ENCODE data around the gene PLIN3. TPM values are rescaled to one million over a fixed set of nuclear protein-coding genes. Genes with fewer than 3 reads are reported as not detected.
"Not testable (repeated sequence)": the region's sequence is repeated elsewhere in the genome, so short reads cannot be mapped to it uniquely, and the experiment has no call there.

Gene PLIN3
- total and polyA plus RNA-seq, 2 of the 4 experiments (the other 2 are of a cell fraction): 147 to 246 TPM

- no peak for TF ChIP-seq FOS (IDR thresholded peaks at IDR 0.05; ENCODE audit: low read depth, low read length)
Measured at GRCh38 chr19:4889034-4889815, 21.8 kb upstream of the PLIN3 start (continued).

GRCh38 chr19:4887803-4888202, 20.3 kb upstream of the PLIN3 start:
- no CpG with 5 or more reads among the region's 6 CpGs for WGBS, 2 experiments (ENCODE audit: extremely low coverage in 2 of 2, insufficient read length in 1 of 2)
- H3K9ac ChIP-seq (ENCODE audit: low read depth, low read length); H3K27me3 ChIP-seq (ENCODE audit: control insufficient read depth, insufficient read depth, low read length); H3K27ac ChIP-seq (ENCODE audit: insufficient read depth, low read length); in situ Hi-C loops (cut with MboI; ENCODE audit: low sequenced_read_pairs); BruUV-seq (replicated peaks); H2BK120ac ChIP-seq (ENCODE audit: low read depth, low read length); dilution Hi-C loops (cut with HindIII; ENCODE audit: low sequenced_read_pairs, unreplicated experiment); H3K4me1 ChIP-seq (ENCODE audit: control insufficient read depth, insufficient read depth, low read length); H3K4me2 ChIP-seq (ENCODE audit: low read depth, low read length); H2BK20ac ChIP-seq (ENCODE audit: low read depth, low read length); H4K91ac ChIP-seq (ENCODE audit: insufficient read depth, low read depth, low read length); H2BK15ac ChIP-seq (ENCODE audit: low read depth, low read length); H3K4me3 ChIP-seq (ENCODE audit: insufficient read depth, low read depth, low read length); H3K23ac ChIP-seq (ENCODE audit: low read depth, low read length); H3K36me3 ChIP-seq (ENCODE audit: control insufficient read depth, insufficient read depth, low read length); H3K14ac ChIP-seq (replicated peaks; ENCODE audit: low read depth, low read length); H3K4ac ChIP-seq (ENCODE audit: low read depth, low read length); H2AK9ac ChIP-seq (replicated peaks; ENCODE audit: low read depth, low read length, poor library complexity); DNase-seq; H4K8ac ChIP-seq (ENCODE audit: low read depth in 2 of 2, low read length in 2 of 2); H3K9me1 ChIP-seq (ENCODE audit: insufficient read depth, low read length); H2BK5ac ChIP-seq (ENCODE audit: low read depth, low read length, poor library complexity, severe bottlenecking); H2AFZ ChIP-seq (replicated peaks; ENCODE audit: low read length, poor library complexity); POLR2A ChIA-PET (ENCODE audit: unreplicated experiment); H4K20me1 ChIP-seq (ENCODE audit: insufficient read depth, low read length); H3K9me3 ChIP-seq (ENCODE audit: control insufficient read depth, insufficient read depth, low read length); H2AK5ac ChIP-seq (ENCODE audit: low read depth, low read length); H3K18ac ChIP-seq (ENCODE audit: low read depth, low read length); H3K56ac ChIP-seq (ENCODE audit: extremely low read depth, insufficient read depth, low read length); intact Hi-C loops (cut with micrococcal nuclease); CTCF ChIA-PET; ATAC-seq (ENCODE audit: low read depth); H4K5ac ChIP-seq (ENCODE audit: low read depth, low read length); H3K79me1 ChIP-seq (ENCODE audit: low read depth in 1 of 2, low read length in 2 of 2): not testable (repeated sequence)

DNA sequence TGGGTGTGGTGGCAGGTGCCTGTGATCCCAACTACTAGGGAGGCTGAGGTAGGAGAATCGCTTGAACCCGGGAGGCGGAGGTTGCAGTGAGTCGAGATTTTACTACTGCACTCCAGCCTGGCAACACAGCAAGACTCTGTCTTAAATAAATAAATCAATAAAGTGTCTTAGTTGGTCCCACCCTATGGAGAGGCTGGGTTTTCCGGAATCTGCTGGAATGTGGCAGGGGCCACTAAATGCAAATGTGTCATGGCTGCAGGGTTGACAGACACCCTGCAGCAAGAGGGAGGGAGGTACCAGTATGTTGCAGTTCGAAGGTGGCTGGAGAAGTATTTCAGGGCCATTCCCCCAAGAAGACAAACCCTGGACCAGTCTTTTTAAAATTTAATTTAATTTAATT, 17.5 kb upstream of the PLIN3 start:
- H2BK5ac ChIP-seq (ENCODE audit: low read depth, low read length, poor library complexity, severe bottlenecking); H4K8ac ChIP-seq (ENCODE audit: low read depth in 2 of 2, low read length in 2 of 2); H2BK120ac ChIP-seq (ENCODE audit: low read depth, low read length); CTCF ChIA-PET; H3K4ac ChIP-seq (ENCODE audit: low read depth, low read length); H3K56ac ChIP-seq (ENCODE audit: extremely low read depth, insufficient read depth, low read length); H2AK9ac ChIP-seq (replicated peaks; ENCODE audit: low read depth, low read length, poor library complexity); H3K36me3 ChIP-seq (ENCODE audit: control insufficient read depth, insufficient read depth, low read length); BruUV-seq (replicated peaks); H2AFZ ChIP-seq (replicated peaks; ENCODE audit: low read length, poor library complexity); H3K9ac ChIP-seq (ENCODE audit: low read depth, low read length); H3K9me3 ChIP-seq (ENCODE audit: control insufficient read depth, insufficient read depth, low read length); intact Hi-C loops (cut with micrococcal nuclease); H4K91ac ChIP-seq (ENCODE audit: insufficient read depth, low read depth, low read length); H3K9me1 ChIP-seq (ENCODE audit: insufficient read depth, low read length); H3K18ac ChIP-seq (ENCODE audit: low read depth, low read length); H3K23ac ChIP-seq (ENCODE audit: low read depth, low read length); dilution Hi-C loops (cut with HindIII; ENCODE audit: low sequenced_read_pairs, unreplicated experiment); H3K79me1 ChIP-seq (ENCODE audit: low read depth in 1 of 2, low read length in 2 of 2); H2BK15ac ChIP-seq (ENCODE audit: low read depth, low read length); DNase-seq; H4K5ac ChIP-seq (ENCODE audit: low read depth, low read length); H3K4me2 ChIP-seq (ENCODE audit: low read depth, low read length); H3K4me1 ChIP-seq (ENCODE audit: control insufficient read depth, insufficient read depth, low read length); H3K27me3 ChIP-seq (ENCODE audit: control insufficient read depth, insufficient read depth, low read length); ATAC-seq (ENCODE audit: low read depth); H3K14ac ChIP-seq (replicated peaks; ENCODE audit: low read depth, low read length); H4K20me1 ChIP-seq (ENCODE audit: insufficient read depth, low read length); H3K4me3 ChIP-seq (ENCODE audit: insufficient read depth, low read depth, low read length); in situ Hi-C loops (cut with MboI; ENCODE audit: low sequenced_read_pairs); H2AK5ac ChIP-seq (ENCODE audit: low read depth, low read length); H3K27ac ChIP-seq (ENCODE audit: insufficient read depth, low read length); POLR2A ChIA-PET (ENCODE audit: unreplicated experiment); H2BK20ac ChIP-seq (ENCODE audit: low read depth, low read length): not testable (repeated sequence)
- WGBS, 2 experiments (ENCODE audit: extremely low coverage in 2 of 2, insufficient read length in 1 of 2): no CpG with 5 or more reads among the region's 6 CpGs

All from IMR-90 (cell line).